DMS 273 (cell line): ENCODE results near the gene DLEC1.

Experiments
- DNase-seq: peaks from one replicate; lab custom pipeline; 2025; ENCODE audit not compliant: unreplicated experiment; lab: John Stamatoyannopoulos, UW

DLEC1 gene

DNA sequence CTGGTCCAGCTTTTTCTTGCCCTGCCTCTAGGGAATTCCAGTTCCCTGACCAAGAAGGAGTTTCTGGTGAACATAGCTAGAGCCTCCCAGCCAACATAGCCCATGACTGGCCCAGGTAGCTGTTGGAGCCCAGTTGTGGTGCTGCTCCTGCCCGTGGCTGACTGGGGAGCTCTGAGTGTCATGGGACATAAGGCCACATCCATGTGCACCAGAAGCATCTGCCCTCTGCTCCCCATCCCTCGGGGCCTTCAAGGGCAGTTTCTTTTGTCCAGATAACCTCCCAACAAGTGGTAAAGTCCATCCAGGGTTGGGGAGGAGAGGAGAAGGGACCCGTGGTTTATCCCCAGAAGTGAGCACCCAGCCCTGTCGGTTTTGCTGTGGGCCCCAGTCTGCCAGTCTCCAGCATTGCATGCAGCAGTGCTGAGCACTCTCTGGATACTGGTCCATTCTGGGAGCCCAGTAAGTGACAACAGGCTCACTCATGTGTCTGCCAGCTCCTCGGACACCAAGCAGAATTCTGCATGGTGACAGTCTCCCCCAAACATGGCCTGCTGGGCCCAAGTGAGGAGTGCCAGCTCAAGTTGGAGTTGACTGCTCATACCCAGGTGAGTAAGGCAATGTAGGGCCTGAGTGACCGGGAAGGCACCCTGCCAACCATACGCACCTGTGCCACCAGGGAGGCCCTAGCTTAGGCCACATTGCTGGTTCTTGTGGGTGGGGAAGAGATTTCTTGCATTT is 69.1 kb downstream of the DLEC1 start:
- DNase-seq, result no peak

DNA sequence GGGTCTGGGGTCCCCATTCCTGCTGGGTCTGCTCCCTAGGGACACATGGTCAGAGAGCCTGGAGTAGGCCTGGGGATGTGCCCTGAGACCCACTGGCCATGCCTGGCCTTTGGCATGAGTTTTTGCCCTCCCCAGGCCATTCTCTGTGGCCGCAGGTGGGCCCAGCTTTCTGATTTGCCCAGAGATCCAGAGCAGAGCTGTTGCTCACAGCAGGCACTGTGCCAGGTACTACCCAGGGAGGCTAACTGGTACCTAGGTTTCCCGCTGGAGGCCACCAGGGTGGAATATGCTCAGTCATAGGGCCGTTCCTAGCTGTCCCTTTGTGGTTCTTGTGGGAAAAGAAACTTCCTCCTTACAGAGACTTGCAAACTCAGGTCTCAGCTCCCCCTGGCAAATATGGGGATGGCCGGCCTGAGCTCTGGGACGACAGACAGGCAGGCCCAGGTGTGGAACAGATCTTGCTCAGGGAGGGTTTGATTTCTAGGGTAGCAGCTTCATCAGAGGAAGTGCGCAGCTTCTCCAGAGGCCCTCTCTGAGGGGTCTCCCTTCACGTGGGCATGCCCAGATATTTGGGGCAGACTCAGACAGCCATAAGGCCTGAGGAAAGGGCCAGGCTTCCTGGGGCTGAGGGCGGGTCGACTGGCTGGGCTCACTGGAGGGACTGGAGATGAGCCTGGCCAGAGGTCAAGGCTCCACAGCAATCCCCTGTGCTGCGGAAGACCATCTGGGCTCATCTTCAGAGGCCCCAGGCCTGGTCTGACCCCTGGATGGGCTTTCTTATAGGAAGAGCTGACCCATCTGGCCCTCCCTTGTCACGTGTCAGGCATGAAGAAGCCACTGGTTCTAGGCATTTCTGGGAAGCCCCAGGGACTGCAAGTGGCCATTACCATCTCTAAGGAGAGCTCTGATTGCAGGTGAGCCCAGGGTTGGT is 69.9 kb downstream of the DLEC1 start:
- no peak for DNase-seq

DNA sequence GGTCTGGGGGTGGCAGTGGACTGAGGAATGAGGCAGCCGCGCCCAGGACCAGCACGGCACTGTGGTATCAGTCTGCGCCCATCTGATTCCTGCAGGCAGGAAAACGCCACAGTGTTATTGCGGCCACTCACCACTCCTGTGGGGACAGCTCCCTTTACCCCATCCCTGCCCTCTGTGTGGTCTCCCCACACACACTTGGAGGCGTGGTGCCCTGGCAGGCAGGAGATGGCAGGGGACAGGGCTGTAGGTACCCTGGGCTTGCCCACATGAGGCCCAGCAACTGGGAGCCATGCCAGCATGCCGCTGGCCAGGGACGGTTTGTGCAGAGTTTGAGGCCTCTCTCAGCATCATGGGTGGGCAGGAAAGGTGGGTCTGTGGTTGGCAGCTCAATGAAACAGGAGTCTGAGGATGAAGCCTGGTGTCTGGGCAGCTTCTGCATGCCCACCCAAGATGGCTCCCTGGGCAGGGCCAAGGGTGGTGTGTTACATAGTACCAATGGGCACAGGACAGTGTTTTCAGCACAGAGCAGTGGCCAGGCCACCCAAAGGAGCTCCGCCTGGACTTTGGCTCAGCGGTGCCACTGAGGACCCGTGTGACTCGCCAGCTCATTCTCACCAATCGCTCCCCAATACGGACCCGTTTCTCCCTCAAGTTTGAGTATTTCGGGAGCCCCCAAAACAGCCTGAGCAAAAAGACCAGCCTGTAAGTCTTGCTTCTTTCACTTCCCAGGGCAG is 70.7 kb downstream of the DLEC1 start:
- no peak for DNase-seq

DNA sequence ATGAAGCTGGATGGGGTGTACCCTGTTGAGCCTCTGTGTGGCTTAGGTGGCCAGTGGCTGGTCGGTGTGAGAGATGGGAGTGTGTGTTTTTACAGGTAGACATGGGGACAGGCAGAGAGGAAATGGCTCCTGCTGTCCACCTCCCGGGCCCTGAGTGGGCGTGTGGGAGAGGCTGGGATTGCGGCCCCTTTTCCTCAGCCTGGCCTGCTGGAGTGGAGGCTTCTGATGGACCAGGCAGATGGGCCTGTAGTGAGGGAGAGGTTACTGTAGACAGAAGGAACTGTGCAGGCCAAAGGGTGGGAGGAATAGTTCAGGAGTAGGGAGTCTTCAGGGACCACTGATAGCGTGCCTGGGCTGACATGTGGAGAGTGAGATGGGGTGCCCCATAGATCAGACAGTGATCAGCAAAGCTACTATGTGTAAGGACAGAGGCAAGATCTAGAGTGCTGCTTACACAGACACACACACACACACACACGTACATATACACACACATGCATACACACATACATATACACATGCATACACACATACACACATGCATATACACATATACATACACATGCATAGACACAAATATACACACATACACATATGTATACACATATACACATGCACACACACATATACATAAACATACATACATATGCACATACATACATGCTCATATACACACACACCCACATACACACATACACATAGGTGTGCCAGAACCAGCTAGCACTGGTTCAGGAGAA is 71.5 kb downstream of the DLEC1 start:
- DNase-seq, result no peak

DNA sequence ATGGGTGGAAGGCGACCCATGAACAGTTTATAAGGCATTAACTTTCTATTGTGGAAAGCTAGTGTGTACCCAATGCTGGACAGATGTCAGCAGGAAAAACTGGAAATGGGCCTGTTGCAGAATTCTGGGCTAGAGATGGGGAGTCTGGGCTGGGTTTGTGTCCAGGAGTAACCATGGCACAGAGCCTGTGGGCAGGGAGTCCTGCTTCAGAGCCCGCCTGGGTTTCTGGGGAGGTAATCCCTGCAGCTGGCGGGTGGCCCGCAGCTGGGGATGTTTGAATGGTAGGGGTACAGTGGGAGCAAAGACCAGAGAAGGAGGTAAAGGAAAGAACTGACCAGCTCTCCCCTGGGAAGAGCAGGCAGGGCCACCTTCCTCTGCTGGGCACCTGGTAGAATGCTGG is 72.2 kb downstream of the DLEC1 start:
- DNase-seq, result no peak

DNA sequence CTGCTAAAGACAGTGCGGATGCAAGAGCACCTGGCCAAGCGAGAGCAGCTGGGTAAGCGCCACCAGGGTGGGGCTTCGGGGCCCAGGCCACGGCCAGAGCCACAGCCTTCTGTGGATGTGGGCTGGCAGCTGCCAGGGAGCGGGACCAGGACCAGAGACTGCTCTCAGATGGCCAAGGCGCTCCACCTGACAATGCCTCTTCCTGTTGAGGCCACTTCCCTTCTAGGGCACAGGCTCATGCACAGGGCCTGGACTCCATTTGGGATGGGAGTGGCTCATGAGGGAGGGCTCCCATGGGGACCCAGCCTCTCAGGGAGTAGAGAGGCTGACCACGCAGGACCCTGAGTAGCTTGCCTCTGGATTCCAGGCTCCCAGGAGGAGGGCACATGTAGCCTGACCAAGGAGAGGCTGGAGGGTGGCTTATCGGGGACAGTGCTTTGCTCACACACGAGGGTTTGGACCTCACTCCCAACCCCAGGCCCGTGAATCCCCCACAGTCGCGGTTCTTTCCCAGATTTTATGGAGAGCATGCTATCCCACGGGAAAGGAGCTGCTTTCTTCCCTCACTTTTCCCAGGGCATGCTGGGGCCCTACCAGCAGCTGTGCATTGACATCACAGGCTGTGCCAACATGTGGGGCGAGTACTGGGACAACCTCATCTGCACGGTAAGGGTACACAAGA is 72.8 kb downstream of the DLEC1 start:
- DNase-seq, result no peak

DNA sequence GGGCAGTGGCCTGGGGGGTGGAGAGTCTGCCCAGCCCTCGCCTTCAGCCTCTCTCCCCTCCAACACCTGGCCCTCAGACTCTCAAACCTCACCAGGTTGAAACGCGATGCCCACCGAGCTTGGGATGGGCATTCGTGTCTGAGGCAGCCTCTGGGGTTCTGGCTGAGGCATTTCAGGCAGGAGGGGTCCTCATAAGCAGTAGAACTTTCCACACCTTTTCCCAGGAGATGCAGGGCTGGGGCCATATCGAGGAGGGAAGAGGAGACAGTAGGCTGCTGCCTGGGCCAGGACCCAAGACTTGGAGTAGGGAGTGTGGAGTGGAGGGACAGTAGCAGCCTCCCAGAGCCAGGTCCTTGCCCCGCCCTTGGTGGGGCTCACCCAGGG is 73.4 kb downstream of the DLEC1 start:
- no peak for DNase-seq

DNA sequence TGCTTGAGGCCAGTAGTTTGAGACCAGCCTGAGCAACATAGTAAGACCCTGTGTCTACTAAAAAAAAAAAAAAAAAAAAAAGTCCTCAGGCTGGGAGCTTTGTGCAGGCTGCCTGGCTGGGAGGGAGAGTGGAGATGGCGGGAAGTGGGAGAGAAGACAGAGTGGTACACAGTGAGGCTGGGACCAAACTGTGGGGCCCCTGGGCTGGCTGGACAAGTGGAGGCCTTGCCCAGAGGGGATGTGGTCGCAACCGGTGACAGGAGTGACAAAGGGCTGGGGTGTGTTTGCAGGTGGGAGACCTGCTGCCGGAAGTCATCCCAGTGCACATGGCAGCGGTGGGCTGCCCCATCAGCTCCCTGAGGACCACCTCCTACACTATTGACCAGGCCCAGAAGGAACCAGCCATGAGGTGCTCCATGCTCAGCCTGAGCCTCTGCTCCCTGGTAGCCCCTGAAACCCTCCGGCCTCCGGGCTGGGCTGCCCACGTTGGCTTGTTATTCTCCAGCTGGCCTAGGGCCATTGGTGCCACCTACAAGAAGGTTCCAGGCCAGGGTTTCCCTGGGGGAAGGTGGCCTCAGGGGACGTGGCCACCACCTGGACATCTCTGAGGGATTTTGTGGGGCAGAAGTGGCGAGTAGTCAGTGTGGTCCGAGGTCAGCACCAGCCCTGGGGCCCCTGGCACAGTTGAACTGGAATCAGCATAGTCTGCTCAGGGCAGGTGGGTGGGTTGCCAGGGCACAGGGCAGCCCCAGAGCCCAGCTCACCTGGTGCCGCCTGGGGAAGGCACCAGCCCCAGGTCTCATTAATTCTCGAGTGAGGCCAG is 75.3 kb downstream of the DLEC1 start:
- DNase-seq, result no peak

DNA sequence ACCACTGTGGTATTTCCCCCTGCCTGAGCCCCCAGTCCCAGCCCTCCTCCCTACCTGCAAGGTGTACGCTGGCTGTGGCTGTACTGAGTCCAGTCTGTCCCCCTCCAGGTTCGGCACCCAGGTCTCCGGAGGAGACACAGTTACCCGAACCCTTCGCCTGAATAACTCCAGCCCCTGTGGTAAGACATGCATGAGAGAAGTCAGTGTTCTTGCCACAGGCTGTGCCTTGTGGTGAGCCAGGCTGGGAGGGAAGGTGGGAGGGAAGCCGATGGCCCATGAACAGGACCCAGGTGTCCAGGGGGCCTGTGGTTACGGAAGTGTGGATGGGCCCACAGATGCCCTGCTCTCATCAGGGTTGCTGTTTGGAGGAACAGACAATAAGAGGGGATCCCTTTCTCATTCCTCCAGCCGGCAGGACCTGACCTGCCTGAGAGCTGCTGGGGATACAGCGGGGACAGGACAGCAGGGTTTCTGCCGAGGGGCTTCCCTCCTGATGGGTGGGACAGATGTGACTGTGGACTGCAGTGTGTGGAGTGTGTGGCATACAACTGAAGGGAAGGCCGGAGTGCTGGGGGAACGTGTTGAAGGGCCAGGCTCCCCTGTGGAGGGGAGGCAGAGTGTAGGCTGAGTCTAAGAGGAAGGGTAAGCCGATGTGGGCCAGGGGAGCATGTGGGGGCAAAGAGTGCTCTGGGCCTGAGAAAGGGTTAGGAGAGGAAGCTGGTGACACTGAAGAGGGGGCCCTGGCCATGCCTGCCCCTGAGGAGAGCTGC is 76.1 kb downstream of the DLEC1 start:
- no peak for DNase-seq

DNA sequence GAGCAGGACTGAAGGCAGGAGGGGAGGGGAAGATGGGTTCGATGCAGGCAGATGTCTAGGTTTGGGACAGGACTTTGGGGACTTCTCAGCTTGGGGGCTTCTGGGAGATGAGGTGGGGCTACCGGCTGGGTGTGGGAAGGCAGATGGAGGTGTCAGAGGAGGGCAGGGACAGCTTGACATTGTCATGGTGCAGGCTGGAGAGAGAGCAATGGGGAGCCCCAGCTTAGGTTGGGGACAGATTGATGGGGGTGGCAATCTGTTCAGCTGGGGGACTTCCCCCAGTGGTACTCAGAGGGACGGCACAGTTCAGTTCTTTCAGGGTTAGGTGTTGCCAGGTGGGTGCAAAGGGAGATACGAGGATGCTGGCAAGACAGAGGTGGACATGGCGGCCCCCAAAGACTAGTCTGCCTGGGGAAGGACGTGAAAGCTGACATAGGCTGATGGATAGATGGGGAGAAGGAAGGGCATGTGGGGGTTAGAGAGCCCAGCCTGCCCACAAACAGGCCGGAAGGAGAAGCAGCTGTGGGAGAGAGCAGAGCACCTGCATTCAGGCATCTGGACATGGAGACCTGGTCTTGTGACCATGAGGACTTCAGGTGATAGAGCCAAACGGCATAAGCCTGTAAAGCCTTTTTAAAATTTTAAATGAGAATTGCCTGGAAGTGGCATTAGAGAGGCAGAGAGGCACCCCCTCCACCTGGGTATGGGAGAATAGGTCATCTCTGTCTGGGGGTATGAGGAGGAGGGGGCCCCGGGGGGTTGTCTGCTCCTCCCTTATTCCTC is 76.8 kb downstream of the DLEC1 start:
- no peak for DNase-seq

DNA sequence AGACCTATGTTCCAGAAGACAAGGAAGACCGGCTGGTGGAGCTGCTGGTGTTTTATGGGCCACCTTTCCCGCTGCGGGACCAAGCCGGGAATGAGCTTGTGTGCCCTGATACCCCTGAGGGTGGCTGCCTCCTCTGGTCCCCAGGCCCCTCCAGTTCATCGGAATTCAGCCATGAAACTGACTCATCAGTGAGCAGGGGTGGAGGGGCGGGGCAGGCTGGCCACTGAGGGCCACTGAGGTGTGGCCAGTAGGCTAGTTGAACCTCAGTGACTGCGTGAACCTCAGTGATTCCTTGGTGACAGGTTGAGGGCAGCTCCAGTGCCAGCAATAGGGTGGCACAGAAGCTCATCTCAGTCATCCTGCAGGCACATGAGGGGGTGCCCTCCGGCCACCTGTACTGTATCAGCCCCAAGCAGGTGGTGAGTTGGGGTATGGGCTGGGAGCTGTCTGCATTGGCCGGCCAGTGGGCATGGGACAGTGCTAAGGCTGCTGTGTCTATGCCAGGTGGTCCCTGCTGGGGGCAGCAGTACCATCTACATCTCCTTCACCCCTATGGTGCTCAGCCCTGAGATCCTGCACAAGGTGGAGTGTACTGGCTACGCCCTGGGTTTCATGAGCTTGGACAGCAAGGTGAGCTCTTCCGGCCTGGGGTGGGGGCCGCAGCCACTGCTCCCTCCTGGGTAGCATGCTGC is 77.6 kb downstream of the DLEC1 start:
- DNase-seq, result no peak

DNA sequence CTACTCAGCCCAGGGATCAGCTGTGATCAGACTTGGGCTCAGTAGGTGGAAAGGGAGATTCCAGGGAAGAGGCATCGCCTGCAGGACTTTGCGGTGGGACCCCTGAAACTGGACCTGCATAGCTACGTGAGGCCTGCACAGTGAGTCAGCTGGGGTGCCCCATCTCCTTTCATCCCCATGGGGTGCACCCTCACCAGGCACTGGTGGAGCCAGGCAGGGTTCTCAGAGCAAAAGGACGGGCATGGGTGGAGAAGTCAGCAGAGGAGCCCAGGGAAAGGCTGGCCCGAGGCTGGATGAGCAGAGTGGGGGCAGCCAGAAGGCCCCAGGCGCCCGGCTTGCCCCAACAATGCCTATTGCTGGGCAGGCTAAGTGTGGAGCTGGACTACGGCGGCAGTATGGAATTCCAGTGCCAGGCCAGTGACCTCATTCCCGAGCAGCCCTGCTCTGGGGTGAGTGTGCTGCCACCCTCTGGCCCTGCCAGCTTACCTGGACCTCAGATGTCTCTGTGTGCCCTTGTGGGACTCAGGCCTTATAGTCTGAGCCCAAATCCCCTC is 78.2 kb downstream of the DLEC1 start:
- DNase-seq, result peak; percentile 16

DNA sequence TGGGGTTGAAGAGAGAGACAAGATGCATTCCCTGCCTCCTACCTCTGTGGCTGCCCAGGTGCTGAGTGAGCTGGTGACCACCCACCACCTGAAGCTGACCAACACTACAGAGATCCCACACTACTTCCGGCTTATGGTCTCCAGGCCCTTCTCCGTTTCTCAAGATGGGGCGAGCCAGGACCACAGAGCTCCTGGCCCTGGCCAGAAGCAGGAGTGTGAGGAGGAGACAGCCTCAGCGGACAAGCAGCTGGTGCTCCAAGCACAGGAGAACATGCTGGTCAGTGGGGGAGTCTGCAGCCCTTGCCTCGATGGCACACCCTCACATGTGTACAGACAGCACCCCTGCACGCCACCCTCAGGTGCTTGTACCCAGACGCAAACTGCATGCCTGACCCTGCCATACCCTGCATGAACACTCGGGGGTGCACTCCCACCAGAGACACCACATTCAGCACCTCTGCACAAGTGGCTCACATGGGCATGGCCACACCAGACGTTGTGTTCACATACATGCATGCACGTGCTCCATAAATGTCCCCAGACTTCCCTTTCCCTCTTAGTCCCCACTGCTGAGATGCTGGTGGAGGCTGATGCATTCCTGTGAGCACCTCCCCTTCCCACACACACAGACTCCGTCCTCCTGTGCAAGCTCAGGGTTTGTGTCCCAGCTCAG is 78.9 kb downstream of the DLEC1 start:
- DNase-seq, result peak; percentile 73

DNA sequence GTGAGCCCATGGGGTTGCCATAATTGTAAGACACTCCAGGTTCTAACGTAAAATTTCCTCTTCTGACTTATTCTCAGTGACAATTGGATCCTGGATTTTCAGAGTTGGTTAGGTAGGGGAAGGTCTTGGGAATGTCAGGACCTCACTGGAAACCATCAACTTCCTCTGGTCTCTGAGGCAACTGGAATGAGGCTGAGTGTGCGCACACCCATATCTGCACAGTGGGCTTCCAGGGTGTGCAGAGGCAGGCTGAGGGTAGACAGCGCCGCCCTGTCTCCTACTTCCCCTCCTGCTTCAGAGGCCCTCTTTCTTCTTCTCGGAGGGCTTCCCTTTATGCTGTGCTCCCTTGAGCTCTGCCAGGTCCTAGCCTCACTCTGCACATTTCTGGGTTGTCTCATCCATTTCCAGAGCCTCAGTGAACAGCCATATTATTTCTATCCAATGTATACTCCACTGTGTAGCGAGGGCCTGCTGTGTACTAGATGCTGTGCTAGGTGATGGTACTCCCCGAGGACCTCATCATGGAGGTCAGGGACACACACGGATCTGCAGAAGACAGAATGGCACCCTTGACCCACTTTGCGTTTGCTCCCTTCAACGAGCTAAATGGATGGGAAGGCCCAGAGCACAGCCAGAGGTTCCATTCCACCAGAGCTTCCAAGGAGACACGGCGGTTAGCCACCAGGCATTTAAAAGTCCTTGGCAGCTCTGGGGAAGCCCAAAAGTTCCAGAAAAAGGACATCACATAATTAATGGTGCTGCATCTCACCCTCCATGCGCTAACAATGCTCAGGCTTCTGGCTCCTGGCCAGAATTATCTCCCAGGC is 79.6 kb downstream of the DLEC1 start:
- peak; percentile 9 for DNase-seq

DNA sequence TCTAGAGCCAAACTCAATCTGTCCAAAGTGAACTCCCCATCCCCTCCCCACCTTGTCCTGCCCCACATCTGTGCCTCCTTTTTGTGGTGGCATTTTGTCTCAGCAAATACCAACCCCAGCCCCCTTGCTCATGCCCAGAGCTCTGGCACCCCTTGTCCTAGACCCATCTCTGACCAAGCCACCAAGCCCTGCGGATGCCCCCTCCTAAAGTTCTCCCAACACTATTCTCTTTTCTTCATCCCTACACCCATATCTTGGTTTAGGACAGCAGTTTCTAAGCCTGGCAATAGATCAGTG is 80.2 kb downstream of the DLEC1 start:
- no peak for DNase-seq
